Thoracic aorta (tissue), 2 donors: ENCODE results near the gene RBFOX1. TPM values are rescaled to one million over a fixed set of nuclear protein-coding genes. Genes with fewer than 3 reads are reported as not detected.

Experiments used
- ATAC-seq: fragments of 150-250 bp; one replicate; pipeline ENCODE4 v1.8.0; 2017; ENCODE audit warnings: low read depth; ENCODE audit not compliant: insufficient number of reproducible peaks, low FRiP score
- DNase-seq: peaks from one replicate; pipeline ENCODE4 v3.0.0-alpha.2; 2020; ENCODE audit warnings: low spot score
- H3K27ac ChIP-seq, 2 donors: fragments of 200-600 bp; sonication (generic); 1 replicate in 1 of 2; 2 replicates in 1 of 2; pipeline ENCODE4 v1.5.1; 2016; ENCODE audit warnings: mild to moderate bottlenecking in 2 of 2, moderate library complexity in 2 of 2
- H3K27me3 ChIP-seq: fragments of 200-600 bp; sonication (generic); replicated peaks from 2 replicates; pipeline ENCODE4 v1.6.0; 2016; ENCODE audit warnings: mild to moderate bottlenecking; ENCODE audit not compliant: insufficient read depth
- H3K36me3 ChIP-seq: fragments of 200-600 bp; sonication (generic); one replicate; pipeline ENCODE4 v1.5.1; 2016
- H3K4me1 ChIP-seq, 2 donors: fragments of 200-600 bp; sonication (generic); 1 replicate in 1 of 2; 2 replicates in 1 of 2; pipeline versions ENCODE4 v1.5.1 to v1.6.0; 2016; ENCODE audit warnings: low read depth in 2 of 2, mild to moderate bottlenecking in 1 of 2; ENCODE audit not compliant: control insufficient read depth in 1 of 2
- H3K4me3 ChIP-seq: fragments of 200-600 bp; sonication (generic); 2 replicates; pipeline ENCODE4 v1.5.1; 2016; ENCODE audit warnings: mild to moderate bottlenecking
- H3K9me3 ChIP-seq: fragments of 200-600 bp; sonication (generic); 2 replicates; pipeline ENCODE4 v1.5.1; 2016
- total RNA-seq, 2 donors: library from RNA; depleted of rRNA; stranded (reverse); fragments of >200 nt; gene quantifications; one replicate each; pipeline versions ENCODE4 v1.1.0 to v1.2.3, GENCODE V29; 2016
- TF ChIP-seq, protein P1 (sequence below): fragments of 200-600 bp; sonication (generic); IDR thresholded peaks from one replicate; pipeline ENCODE4 v1.5.1; 2019; ENCODE audit warnings: antibody characterized with exemption

RBFOX1 gene
- total RNA-seq, 2 donors from 2014 or later: not detected

GRCh38 chr16:7512503-7512902, 179.9 kb downstream of the RBFOX1 start:
- Histone ChIP-seq H3K4me1 (no peaks in the 10 kb centered on the region), H3K4me3 (no peak overlapping the region), H3K36me3 (no peaks in the 10 kb centered on the region), H3K9me3 (no peaks in the 10 kb centered on the region), H3K27me3 (no peaks in the 10 kb centered on the region), H3K27ac (no peak overlapping the region)
- no peak for DNase-seq
- TF ChIP-seq, protein P1, sequence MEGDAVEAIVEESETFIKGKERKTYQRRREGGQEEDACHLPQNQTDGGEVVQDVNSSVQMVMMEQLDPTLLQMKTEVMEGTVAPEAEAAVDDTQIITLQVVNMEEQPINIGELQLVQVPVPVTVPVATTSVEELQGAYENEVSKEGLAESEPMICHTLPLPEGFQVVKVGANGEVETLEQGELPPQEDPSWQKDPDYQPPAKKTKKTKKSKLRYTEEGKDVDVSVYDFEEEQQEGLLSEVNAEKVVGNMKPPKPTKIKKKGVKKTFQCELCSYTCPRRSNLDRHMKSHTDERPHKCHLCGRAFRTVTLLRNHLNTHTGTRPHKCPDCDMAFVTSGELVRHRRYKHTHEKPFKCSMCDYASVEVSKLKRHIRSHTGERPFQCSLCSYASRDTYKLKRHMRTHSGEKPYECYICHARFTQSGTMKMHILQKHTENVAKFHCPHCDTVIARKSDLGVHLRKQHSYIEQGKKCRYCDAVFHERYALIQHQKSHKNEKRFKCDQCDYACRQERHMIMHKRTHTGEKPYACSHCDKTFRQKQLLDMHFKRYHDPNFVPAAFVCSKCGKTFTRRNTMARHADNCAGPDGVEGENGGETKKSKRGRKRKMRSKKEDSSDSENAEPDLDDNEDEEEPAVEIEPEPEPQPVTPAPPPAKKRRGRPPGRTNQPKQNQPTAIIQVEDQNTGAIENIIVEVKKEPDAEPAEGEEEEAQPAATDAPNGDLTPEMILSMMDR: no peak
- ATAC-seq: no peak

- H3K27ac ChIP-seq: no peak overlapping the region
- H3K4me3 ChIP-seq: no peak overlapping the region
- TF ChIP-seq, protein P1: no peak
- H3K9me3 ChIP-seq: no peaks in the 10 kb centered on the region
- H3K4me1 ChIP-seq: no peaks in the 10 kb centered on the region
- DNase-seq (no peak), ATAC-seq (no peak)
- H3K36me3 ChIP-seq: no peaks in the 10 kb centered on the region
- no peaks in the 10 kb centered on the region for H3K27me3 ChIP-seq
Observed at GRCh38 chr16:7513429-7513828, 180.8 kb downstream of the RBFOX1 start.

- DNase-seq (no peak), ATAC-seq (no peak)
- TF ChIP-seq, protein P1: no peak
- H3K27me3 ChIP-seq: no peaks in the 10 kb centered on the region
- H3K9me3 ChIP-seq: no peaks in the 10 kb centered on the region
- H3K27ac ChIP-seq: no peak overlapping the region
- no peaks in the 10 kb centered on the region for H3K36me3 ChIP-seq
- no peaks in the 10 kb centered on the region for H3K4me1 ChIP-seq
- H3K4me3 ChIP-seq: no peak overlapping the region
Observed at GRCh38 chr16:7515543-7515942, 182.9 kb downstream of the RBFOX1 start.

GRCh38 chr16:7517496-7517895, 184.9 kb downstream of the RBFOX1 start:
- TF ChIP-seq, protein P1: no peak
- no peak overlapping the region for H3K27ac ChIP-seq
- DNase-seq (no peak), ATAC-seq (no peak)
- no peaks in the 10 kb centered on the region for H3K9me3 ChIP-seq
- H3K4me1 ChIP-seq: no peaks in the 10 kb centered on the region
- H3K36me3 ChIP-seq: no peaks in the 10 kb centered on the region
- no peaks in the 10 kb centered on the region for H3K27me3 ChIP-seq
- H3K4me3 ChIP-seq: no peak overlapping the region

DNA sequence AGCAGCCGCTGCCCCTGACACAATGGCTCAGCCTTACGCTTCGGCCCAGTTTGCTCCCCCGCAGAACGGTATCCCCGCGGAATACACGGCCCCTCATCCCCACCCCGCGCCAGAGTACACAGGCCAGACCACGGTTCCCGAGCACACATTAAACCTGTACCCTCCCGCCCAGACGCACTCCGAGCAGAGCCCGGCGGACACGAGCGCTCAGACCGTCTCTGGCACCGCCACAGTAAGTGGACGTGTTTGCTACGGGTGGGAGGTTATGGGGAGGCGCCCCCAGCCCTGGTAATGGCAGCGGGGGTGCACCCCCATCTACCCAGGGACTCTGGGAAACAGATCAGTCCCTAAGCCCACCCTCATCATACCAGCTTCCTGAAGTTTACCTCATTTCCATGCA, 185.5 kb downstream of the RBFOX1 start:
- Histone ChIP-seq H3K4me3 (no peak overlapping the region), H3K4me1 (no peaks in the 10 kb centered on the region), H3K27me3 (no peaks in the 10 kb centered on the region), H3K36me3 (no peaks in the 10 kb centered on the region), H3K9me3 (no peaks in the 10 kb centered on the region), H3K27ac (no peak overlapping the region)
- TF ChIP-seq, protein P1: no peak
- no peak for ATAC-seq
- no peak for DNase-seq
